ENCODE data around the gene SIK3. TPM values are rescaled to one million over a fixed set of nuclear protein-coding genes. Genes with fewer than 3 reads are reported as not detected.

Gene SIK3
- total RNA-seq, 1 donor from 2014 or later: 24.4 TPM

DNA sequence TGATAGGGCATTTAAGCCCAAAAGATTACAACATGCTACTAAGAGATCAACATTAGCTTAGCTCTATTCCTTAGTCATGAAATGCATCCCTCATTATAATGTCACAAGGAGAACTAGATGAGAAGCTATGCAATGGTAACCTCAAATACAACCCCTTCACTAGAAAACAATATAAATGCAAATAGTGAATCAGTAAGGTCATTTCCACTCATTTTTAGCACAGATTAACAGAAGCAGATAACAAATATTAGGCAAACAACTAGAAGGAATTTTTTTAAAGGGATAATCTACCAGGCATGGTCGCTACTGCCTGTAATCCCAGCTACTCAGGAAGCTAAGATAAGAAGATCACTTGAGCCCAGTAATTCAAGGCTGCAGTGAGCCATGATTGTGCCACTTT, 28.2 kb downstream of the SIK3 start:
- no peaks in the 10 kb centered on the region for H3F3A ChIP-seq (ENCODE audit: low read depth)
- no peak overlapping the region for H3K9ac ChIP-seq
- no peaks in the 10 kb centered on the region for H3K9me3 ChIP-seq (ENCODE audit: low read depth)
- Mint-ChIP-seq H3K27me3 (ENCODE audit: insufficient read depth, low read depth) (no peaks in the 10 kb centered on the region), H3K9me3 (no peaks in the 10 kb centered on the region), H3K4me3 (no peak overlapping the region), H3K36me3 (peaks cover 1% of the 10 kb centered on the region), H3K27ac (no peak overlapping the region), H3K4me1 (peaks cover 3% of the 10 kb centered on the region)
- peaks cover 16% of the 10 kb centered on the region for H4K20me1 ChIP-seq (ENCODE audit: low read depth)
- H3K27me3 ChIP-seq: no peaks in the 10 kb centered on the region
- TF ChIP-seq, protein P1, sequence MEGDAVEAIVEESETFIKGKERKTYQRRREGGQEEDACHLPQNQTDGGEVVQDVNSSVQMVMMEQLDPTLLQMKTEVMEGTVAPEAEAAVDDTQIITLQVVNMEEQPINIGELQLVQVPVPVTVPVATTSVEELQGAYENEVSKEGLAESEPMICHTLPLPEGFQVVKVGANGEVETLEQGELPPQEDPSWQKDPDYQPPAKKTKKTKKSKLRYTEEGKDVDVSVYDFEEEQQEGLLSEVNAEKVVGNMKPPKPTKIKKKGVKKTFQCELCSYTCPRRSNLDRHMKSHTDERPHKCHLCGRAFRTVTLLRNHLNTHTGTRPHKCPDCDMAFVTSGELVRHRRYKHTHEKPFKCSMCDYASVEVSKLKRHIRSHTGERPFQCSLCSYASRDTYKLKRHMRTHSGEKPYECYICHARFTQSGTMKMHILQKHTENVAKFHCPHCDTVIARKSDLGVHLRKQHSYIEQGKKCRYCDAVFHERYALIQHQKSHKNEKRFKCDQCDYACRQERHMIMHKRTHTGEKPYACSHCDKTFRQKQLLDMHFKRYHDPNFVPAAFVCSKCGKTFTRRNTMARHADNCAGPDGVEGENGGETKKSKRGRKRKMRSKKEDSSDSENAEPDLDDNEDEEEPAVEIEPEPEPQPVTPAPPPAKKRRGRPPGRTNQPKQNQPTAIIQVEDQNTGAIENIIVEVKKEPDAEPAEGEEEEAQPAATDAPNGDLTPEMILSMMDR (IDR thresholded peaks at IDR 0.05): no peak
- TF ChIP-seq EZH2 (IDR thresholded peaks at IDR 0.05): no peak
- no peak for TF ChIP-seq EZH2phosphoT487 (IDR thresholded peaks at IDR 0.05)
- H3K4me1 ChIP-seq: no peaks in the 10 kb centered on the region
- no peak overlapping the region for H3K4me3 ChIP-seq
- H3K4me2 ChIP-seq: no peak overlapping the region
- no peak overlapping the region for H2AFZ ChIP-seq (replicated peaks)
- H3K36me3 ChIP-seq: no peaks in the 10 kb centered on the region
- peaks cover 98% of the 10 kb centered on the region for H3K79me2 ChIP-seq (ENCODE audit: low read depth)
- no peak overlapping the region for H3K27ac ChIP-seq
- no peak for DNase-seq (ENCODE audit: low spot score)

- H3K27me3 Mint-ChIP-seq (ENCODE audit: insufficient read depth, low read depth): no peaks in the 10 kb centered on the region
- TF ChIP-seq, protein P1 (IDR thresholded peaks at IDR 0.05): no peak
- TF ChIP-seq EZH2 (IDR thresholded peaks at IDR 0.05) (no peak), EZH2phosphoT487 (IDR thresholded peaks at IDR 0.05) (no peak)
- Histone ChIP-seq H4K20me1 (ENCODE audit: low read depth) (peaks cover 26% of the 10 kb centered on the region), H3K79me2 (ENCODE audit: low read depth) (peaks cover 98% of the 10 kb centered on the region), H3K4me3 (no peak overlapping the region), H2AFZ (replicated peaks) (no peak overlapping the region), H3K4me2 (no peak overlapping the region), H3K27ac (peak overlapping the region; percentile 33), H3K9ac (no peak overlapping the region), H3K4me1 (no peaks in the 10 kb centered on the region), H3K36me3 (no peaks in the 10 kb centered on the region), H3F3A (ENCODE audit: low read depth) (no peaks in the 10 kb centered on the region), H3K27me3 (no peaks in the 10 kb centered on the region), H3K9me3 (ENCODE audit: low read depth) (no peaks in the 10 kb centered on the region)
- DNase-seq (ENCODE audit: low spot score): no peak
- H3K4me3 Mint-ChIP-seq: no peak overlapping the region
- H3K4me1 Mint-ChIP-seq: peaks cover 14% of the 10 kb centered on the region
- H3K27ac Mint-ChIP-seq: no peak overlapping the region
- peaks cover 1% of the 10 kb centered on the region for H3K36me3 Mint-ChIP-seq
- no peaks in the 10 kb centered on the region for H3K9me3 Mint-ChIP-seq
Measured at GRCh38 chr11:117068303-117068860, 29.8 kb downstream of the SIK3 start.

GRCh38 chr11:117066959-117067358, 31.3 kb downstream of the SIK3 start:
- Mint-ChIP-seq H3K27ac (no peak overlapping the region), H3K27me3 (ENCODE audit: insufficient read depth, low read depth) (no peaks in the 10 kb centered on the region)

More at GRCh38 chr11:117066959-117067358, 31.3 kb downstream of the SIK3 start:
- Histone ChIP-seq H3K4me3 (no peak overlapping the region), H3K9me3 (ENCODE audit: low read depth) (no peaks in the 10 kb centered on the region), H3F3A (ENCODE audit: low read depth) (no peaks in the 10 kb centered on the region), H3K4me1 (no peaks in the 10 kb centered on the region), H3K79me2 (ENCODE audit: low read depth) (peaks cover 98% of the 10 kb centered on the region), H4K20me1 (ENCODE audit: low read depth) (peaks cover 37% of the 10 kb centered on the region), H3K27me3 (no peaks in the 10 kb centered on the region), H3K9ac (no peak overlapping the region), H2AFZ (replicated peaks) (no peak overlapping the region), H3K36me3 (no peaks in the 10 kb centered on the region), H3K4me2 (no peak overlapping the region), H3K27ac (no peak overlapping the region)
- Mint-ChIP-seq H3K4me1 (peaks cover 17% of the 10 kb centered on the region), H3K4me3 (no peak overlapping the region), H3K36me3 (peaks cover 1% of the 10 kb centered on the region), H3K9me3 (no peaks in the 10 kb centered on the region)
- no peak for DNase-seq (ENCODE audit: low spot score)
- TF ChIP-seq, protein P1 (IDR thresholded peaks at IDR 0.05): no peak
- no peak for TF ChIP-seq EZH2phosphoT487 (IDR thresholded peaks at IDR 0.05)
- no peak for TF ChIP-seq EZH2 (IDR thresholded peaks at IDR 0.05)

Data from neural progenitor cell (in vitro differentiated cells).